ENCODE results near the gene NENF. TPM values are rescaled to one million over a fixed set of nuclear protein-coding genes. Genes with fewer than 3 reads are reported as not detected.

NENF gene
- total RNA-seq, 2 donors from 2014 or later, result 36.9 to 40.7 TPM

DNA sequence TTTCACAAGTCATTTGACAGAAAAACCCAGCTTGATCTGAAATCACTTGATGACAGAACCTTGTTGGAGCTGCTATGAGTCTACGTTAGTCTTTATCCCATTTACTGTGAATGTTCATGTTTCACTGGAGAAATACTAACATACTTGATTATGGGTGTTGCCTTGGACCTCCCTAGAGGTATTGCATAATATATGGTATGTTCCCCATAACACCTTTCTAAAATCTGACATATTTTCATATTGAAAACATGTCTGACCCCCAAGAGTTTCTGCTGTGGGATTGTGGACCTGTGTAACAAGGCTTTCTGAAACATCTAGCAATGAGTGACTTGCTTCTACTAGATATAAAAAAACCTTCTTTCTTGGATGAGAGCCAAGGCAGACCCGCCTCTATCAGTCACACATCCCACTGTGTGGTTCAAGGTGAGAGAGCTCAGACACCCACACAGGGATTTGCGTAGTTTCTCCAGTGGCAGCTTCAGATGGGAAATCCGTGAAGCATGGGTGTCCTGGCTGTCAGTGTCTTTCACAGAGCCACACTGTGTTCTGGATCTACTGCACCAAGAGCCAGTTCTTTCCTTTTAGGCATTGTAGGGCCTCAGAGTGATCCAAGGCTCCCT is 4.6 kb downstream of the NENF start:
- no peaks in the 10 kb centered on the region for H3K9me3 Mint-ChIP-seq

DNA sequence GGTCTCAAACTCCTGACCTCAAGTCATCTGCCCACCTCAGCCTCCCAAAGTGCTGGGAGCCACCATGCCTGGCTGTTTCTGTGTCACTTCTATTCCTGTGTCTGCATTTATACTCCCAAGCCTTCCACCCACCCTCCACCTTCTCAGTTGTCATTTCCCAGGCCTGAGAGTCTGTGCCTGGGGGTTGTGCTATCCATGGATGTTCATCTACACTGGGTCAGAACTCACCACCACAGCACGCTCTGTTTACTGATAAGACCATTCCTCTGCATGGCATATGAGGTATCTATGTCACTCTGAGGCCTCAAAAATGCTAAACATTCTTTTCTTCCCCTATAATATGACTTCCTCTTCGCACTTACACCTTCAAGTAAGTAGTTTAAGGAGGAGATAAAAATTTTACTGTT is 6.1 kb downstream of the NENF start:
- Mint-ChIP-seq H3K9me3 (no peaks in the 10 kb centered on the region), H3K4me3 (no peak overlapping the region), H3K27me3 (ENCODE audit: low read depth) (no peaks in the 10 kb centered on the region), H3K36me3 (ENCODE audit: insufficient read depth in 2 of 2) (no peaks in the 10 kb centered on the region), H3K4me1 (ENCODE audit: low read depth) (peaks cover 20% of the 10 kb centered on the region), H3K27ac (no peak overlapping the region)
- DNase-seq (no peak), ATAC-seq (replicated peaks in 1 of 2) (no peak)

More for the DNA sequence above, 4.6 kb downstream of the NENF start:
- no peak for DNase-seq
- no peak overlapping the region for H3K27ac Mint-ChIP-seq
- no peaks in the 10 kb centered on the region for H3K27me3 Mint-ChIP-seq (ENCODE audit: low read depth)
- no peak for ATAC-seq (replicated peaks in 1 of 2)
- H3K36me3 Mint-ChIP-seq (ENCODE audit: insufficient read depth in 2 of 2), result no peaks in the 10 kb centered on the region
- no peak overlapping the region for H3K4me3 Mint-ChIP-seq
- H3K4me1 Mint-ChIP-seq (ENCODE audit: low read depth), result peaks cover 22% of the 10 kb centered on the region

DNA sequence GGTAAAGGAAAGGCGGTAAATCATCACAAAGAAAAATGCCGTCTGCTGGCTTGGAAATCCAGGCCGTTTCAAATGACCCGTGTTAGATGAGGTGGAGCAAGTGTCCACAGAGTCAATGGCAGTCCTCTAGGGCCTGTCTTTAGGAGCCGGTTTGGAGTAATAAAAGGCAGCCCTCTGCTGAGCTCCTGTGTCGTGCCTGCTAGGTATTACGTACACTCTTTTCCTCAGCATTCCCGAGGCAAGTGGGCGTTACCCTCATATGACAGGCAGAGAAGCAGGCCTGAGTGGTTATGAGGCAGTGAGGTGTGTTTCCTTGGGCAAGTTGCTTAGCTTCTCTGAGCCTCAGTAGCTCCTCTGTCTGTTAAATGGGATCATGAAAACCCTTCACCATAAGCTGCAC is 7.7 kb downstream of the NENF start:
- no peak overlapping the region for H3K27ac Mint-ChIP-seq
- H3K27me3 Mint-ChIP-seq (ENCODE audit: low read depth), result no peaks in the 10 kb centered on the region
- DNase-seq (no peak), ATAC-seq (replicated peaks in 1 of 2) (no peak)
- H3K36me3 Mint-ChIP-seq (ENCODE audit: insufficient read depth in 2 of 2), result peaks cover 0 to 2% of the 10 kb centered on the region in 2 donors
- H3K9me3 Mint-ChIP-seq, result no peaks in the 10 kb centered on the region
- no peak overlapping the region for H3K4me3 Mint-ChIP-seq
- peaks cover 13% of the 10 kb centered on the region for H3K4me1 Mint-ChIP-seq (ENCODE audit: low read depth)

DNA sequence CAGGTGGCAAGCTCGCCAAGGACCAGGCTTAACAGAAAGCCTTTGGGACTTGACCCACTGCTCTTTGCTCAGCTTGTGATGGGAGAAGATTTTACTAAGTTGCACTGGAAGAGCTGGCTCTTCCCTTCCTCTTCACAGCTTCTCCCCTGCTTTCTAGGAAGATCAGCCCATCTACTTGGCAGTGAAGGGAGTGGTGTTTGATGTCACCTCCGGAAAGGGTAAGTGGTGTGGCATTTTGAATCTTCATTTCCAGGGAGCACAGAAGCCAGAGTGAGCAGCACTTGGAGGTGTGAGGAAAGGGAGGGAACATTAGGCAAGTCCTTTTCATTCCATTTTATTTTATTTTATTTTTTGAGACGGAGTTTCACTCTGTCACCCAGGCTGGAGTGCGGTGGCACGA is 9.7 kb downstream of the NENF start:
- Mint-ChIP-seq H3K27me3 (ENCODE audit: low read depth) (no peaks in the 10 kb centered on the region), H3K27ac (no peak overlapping the region), H3K36me3 (ENCODE audit: insufficient read depth in 2 of 2) (peaks cover 0 to 2% of the 10 kb centered on the region in 2 donors), H3K4me3 (no peak overlapping the region), H3K4me1 (ENCODE audit: low read depth) (peaks cover 10% of the 10 kb centered on the region), H3K9me3 (no peaks in the 10 kb centered on the region)
- ATAC-seq (replicated peaks in 1 of 2), result no peak
- no peak for DNase-seq

DNA sequence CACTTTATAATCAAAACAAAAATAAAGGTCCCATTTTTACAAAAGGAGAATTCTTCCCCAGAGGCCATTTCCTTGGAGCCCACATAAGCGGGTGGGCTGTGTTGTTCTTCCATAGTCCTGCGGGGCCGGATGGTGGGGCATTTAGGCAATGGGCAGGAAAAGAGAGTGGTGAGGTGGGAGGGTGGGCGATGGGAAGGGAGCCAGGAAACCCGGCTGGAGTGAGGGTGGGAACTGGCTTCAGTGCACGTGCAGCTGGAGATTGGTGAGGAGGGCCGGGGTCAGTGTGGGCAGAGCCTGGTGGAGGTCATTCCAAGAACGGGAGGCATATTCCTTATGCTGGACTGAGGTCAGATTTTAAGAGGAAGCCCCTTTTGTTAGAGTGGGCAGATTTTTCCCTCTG is 13.6 kb downstream of the NENF start:
- no peak for DNase-seq
- no peak overlapping the region for H3K27ac Mint-ChIP-seq
- no peaks in the 10 kb centered on the region for H3K9me3 Mint-ChIP-seq
- ATAC-seq (replicated peaks in 1 of 2), result no peak
- peaks cover 0 to 2% of the 10 kb centered on the region in 2 donors for H3K36me3 Mint-ChIP-seq (ENCODE audit: insufficient read depth in 2 of 2)
- H3K4me1 Mint-ChIP-seq (ENCODE audit: low read depth), result no peaks in the 10 kb centered on the region
- no peak overlapping the region for H3K4me3 Mint-ChIP-seq
- H3K27me3 Mint-ChIP-seq (ENCODE audit: low read depth), result no peaks in the 10 kb centered on the region

DNA sequence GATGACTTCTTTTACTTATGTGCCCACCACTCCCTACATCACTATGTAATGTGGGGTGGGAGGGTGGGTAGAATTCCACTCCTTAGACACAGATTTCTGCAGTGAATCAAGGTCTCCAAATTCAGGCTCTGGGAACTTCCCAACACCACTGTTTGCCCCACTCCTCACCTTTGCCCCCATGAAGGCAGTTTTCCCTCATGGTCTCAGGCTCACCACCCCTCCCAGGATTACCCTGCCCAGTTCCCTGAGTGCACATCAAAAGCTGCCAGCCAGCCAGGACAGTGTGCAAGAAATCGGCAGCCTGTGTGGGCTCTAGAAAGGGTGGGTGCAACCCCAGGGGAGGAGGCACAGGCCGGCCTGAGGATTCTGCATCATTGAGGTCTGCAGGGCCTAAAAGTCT is 14.8 kb downstream of the NENF start:
- ATAC-seq (replicated peaks in 1 of 2), result no peak
- DNase-seq, result no peak
- Mint-ChIP-seq H3K4me3 (no peak overlapping the region), H3K27ac (no peak overlapping the region), H3K4me1 (ENCODE audit: low read depth) (no peaks in the 10 kb centered on the region), H3K9me3 (no peaks in the 10 kb centered on the region), H3K36me3 (ENCODE audit: insufficient read depth in 2 of 2) (peaks cover 0 to 2% of the 10 kb centered on the region in 2 donors), H3K27me3 (ENCODE audit: low read depth) (no peaks in the 10 kb centered on the region)

DNA sequence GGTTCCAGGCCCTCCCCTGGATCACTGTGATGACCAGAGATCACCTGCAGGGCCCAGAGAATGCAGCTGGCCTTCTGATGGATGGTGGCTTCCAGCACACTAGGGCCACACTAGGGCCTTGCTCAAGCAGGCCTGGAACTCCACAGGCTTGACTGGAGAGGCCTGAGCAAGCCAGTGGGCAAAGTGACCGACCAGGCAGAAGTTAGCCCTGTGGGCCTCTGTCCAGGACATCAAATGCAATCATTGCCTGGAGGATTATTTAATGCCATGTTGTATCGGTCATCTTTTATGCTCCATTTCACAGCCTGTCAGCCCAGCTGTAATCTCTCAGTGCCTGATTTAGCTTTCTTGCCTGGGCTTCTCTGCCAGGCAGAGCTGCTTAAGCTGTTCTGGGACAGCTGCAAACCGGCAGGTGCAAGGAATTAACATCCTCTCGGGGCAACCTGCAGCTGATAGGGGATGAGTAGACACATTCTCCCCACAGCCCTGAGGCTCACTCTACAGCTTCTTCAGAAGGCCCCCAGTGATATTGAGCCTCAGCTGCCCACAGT is 17.7 kb downstream of the NENF start:
- no peaks in the 10 kb centered on the region for H3K9me3 Mint-ChIP-seq
- no peak overlapping the region for H3K4me3 Mint-ChIP-seq
- DNase-seq (no peak), ATAC-seq (replicated peaks in 1 of 2) (no peak)
- H3K36me3 Mint-ChIP-seq (ENCODE audit: insufficient read depth in 2 of 2), result no peaks in the 10 kb centered on the region
- H3K4me1 Mint-ChIP-seq (ENCODE audit: low read depth), result no peaks in the 10 kb centered on the region
- H3K27me3 Mint-ChIP-seq (ENCODE audit: low read depth), result no peaks in the 10 kb centered on the region
- H3K27ac Mint-ChIP-seq, result no peak overlapping the region

DNA sequence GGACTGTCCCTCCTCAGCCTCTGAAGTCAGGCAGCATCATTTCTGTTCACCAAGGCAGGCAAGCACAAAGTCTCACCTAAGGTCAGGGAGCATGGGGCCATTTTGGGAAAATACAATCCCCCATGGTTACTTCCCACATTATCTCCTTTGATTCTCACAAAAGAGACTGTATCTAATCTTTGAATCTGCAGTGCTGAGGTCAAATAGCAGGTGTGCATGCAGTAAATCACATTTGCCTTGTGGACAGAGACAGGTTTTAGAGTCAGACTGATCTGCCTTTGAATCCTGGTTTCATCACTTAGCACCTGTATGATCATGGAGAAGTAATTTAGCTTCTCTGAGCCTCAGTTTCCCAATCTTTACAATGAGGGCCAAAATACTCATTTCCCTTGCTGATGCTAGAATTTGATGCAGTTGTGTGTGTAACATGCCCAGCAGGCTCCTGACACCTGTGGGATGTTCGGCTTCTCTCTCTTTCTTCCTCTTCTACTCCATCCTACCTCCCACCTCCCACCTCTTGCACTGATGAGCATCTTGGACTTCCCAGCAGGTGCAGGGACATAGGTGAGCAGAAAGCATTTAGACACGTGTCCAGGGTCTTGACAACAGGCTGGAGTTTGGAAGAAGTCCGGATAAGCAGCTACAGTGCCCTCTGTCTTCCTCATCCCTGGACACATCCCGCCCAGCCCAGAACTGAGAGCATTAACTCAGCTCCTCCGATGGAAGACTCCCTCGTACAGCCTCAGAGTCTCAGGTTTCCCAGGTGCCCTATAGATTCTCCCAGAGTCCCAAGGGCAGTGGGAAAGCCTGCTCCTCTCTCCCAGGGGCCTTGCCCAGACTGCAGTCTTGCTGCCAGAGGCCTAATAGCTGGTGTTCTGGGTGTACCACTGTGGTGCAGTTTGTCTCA is 18.9 kb downstream of the NENF start:
- no peak overlapping the region for H3K27ac Mint-ChIP-seq
- H3K4me3 Mint-ChIP-seq, result no peak overlapping the region
- DNase-seq (no peak), ATAC-seq (replicated peaks in 1 of 2) (no peak)
- H3K4me1 Mint-ChIP-seq (ENCODE audit: low read depth), result no peaks in the 10 kb centered on the region
- H3K36me3 Mint-ChIP-seq (ENCODE audit: insufficient read depth in 2 of 2), result no peaks in the 10 kb centered on the region
- no peaks in the 10 kb centered on the region for H3K27me3 Mint-ChIP-seq (ENCODE audit: low read depth)
- no peaks in the 10 kb centered on the region for H3K9me3 Mint-ChIP-seq

DNA sequence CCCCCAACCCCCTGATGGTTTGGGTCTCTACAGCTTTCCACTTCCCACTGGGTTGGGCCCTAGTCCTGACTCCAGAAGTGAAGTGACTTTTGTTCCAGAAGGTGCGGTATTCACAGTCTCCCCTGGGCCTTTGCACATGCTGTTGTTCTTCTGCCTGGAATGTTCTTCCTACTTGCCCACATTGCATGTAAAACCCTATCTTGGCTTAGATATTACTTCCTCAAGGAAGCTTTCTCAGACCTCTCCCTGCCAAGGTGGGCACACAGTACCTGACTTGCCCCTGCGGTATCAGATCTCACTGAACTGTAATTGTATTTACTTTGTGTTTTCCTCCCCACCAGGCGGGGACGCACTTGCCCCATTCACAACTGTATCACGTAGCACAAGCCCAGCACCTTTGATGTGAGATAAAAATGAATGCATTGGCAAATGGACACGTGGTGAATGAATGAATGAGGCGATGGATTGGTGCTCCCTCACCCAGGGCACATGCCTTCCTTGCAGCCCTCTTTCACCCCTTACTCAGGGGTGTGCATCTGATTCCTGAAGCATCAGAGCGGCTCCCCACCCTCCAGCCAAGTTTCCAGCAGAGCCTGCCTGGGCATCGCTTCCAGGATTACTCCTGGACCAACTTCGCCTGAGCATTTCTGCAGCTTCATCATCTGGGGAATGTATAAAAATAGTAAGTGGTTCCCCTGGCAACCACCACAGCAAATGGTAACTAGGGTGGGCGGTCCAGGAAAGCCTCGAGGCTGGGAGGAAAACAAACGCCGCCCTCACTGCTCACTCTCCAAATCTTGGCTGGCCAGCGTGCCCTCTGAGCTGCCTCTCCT is 19.8 kb downstream of the NENF start:
- Mint-ChIP-seq H3K27ac (no peak overlapping the region), H3K4me3 (no peak overlapping the region), H3K4me1 (ENCODE audit: low read depth) (no peaks in the 10 kb centered on the region), H3K36me3 (ENCODE audit: insufficient read depth in 2 of 2) (no peaks in the 10 kb centered on the region), H3K9me3 (no peaks in the 10 kb centered on the region), H3K27me3 (ENCODE audit: low read depth) (no peaks in the 10 kb centered on the region)
- ATAC-seq (replicated peaks in 1 of 2), result no peak
- no peak for DNase-seq

DNA sequence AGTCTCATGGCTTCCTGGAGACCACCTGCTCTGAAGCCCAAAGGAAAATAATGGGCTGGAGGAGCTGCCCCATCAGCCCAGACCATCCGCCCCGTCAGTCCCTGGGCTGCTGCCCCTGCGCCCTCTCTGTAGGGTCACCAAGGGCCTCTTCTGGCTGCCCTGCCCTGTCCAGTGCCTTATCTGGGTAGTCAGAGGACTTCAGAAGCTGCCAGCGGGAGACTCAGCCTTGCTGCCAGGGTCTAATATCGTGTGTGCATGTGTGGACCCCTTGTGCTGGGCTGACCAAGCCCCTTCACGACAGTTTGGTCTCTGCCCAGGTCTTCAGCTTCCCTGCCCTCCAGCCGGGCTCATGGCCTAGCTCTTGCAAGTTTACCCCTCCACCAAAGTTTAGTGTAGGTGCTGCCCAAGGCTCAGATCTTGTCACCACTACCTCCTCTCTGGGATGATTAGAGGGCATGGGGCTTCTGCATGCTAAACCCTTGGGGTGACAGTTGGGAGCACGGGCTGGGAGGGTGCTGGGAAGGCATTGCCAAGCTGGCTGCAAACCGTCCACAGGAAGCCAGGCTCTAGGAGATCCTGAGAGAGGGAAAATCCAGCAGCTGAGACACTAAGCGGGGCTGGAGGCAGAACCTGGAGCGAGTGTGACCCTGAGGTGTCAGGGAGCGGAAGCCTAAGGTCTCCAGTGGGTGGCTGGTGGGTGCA is 20.6 kb downstream of the NENF start:
- no peaks in the 10 kb centered on the region for H3K9me3 Mint-ChIP-seq
- H3K4me3 Mint-ChIP-seq, result no peak overlapping the region
- no peaks in the 10 kb centered on the region for H3K36me3 Mint-ChIP-seq (ENCODE audit: insufficient read depth in 2 of 2)
- H3K27ac Mint-ChIP-seq, result no peak overlapping the region
- ATAC-seq (replicated peaks in 1 of 2) (no peak), DNase-seq (no peak)
- H3K27me3 Mint-ChIP-seq (ENCODE audit: low read depth), result no peaks in the 10 kb centered on the region
- peaks cover 6% of the 10 kb centered on the region for H3K4me1 Mint-ChIP-seq (ENCODE audit: low read depth)

DNA sequence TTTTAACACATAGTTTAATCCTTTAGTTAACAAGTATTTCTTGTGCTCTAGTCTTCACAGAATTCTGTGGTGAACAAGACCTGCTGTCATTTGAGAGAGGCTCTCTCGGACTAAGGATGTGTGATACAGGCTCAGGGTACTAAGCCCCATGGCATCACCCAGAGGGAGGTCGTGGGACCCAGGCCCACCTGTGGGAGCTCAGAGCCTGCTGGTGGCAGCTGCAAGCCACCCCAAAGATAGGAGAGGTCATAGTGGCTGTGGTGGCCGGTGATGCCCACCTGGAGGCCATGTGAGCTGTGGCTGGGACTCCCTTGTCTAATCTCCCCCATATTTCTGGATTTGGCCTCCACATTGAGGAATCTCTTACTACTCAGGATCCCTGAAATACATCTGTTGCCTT is 22.0 kb downstream of the NENF start:
- Mint-ChIP-seq H3K4me3 (no peak overlapping the region), H3K27me3 (ENCODE audit: low read depth) (no peaks in the 10 kb centered on the region), H3K9me3 (no peaks in the 10 kb centered on the region), H3K36me3 (ENCODE audit: insufficient read depth in 2 of 2) (no peaks in the 10 kb centered on the region), H3K4me1 (ENCODE audit: low read depth) (peaks cover 12% of the 10 kb centered on the region), H3K27ac (no peak overlapping the region)
- DNase-seq (no peak), ATAC-seq (replicated peaks in 1 of 2) (no peak)

DNA sequence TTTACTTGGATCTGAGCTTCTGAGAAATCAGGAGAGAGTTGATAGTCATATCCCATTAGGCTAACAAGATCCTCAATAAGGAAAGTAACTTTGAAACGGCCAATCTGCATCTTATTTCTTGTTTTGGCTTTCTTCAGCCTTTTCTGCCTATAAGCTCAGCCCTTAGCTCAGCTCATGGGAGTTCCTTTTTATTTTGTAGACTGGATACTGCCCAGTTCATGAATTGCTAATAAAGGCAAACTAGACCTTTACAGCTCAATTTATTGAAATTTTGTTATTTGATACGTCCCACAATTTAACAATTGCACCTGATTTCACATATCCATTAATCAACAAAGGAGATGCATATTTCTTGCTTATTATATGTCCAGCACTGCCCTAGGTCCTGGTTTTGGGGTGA is 22.7 kb downstream of the NENF start:
- H3K4me1 Mint-ChIP-seq (ENCODE audit: low read depth), result peaks cover 12% of the 10 kb centered on the region
- H3K4me3 Mint-ChIP-seq, result no peak overlapping the region
- H3K36me3 Mint-ChIP-seq (ENCODE audit: insufficient read depth in 2 of 2), result no peaks in the 10 kb centered on the region
- H3K27ac Mint-ChIP-seq, result no peak overlapping the region
- DNase-seq, result no peak
- H3K27me3 Mint-ChIP-seq (ENCODE audit: low read depth), result no peaks in the 10 kb centered on the region
- no peaks in the 10 kb centered on the region for H3K9me3 Mint-ChIP-seq
- ATAC-seq (replicated peaks in 1 of 2), result no peak

Measured in activated T-cell treated with anti-CD3 and anti-CD28 coated beads, Interleukin-2, amount 50 U/mL, for 72 hours (primary cell).